ENCODE measurements around the gene PAM. TPM values are rescaled to one million over a fixed set of nuclear protein-coding genes. Genes with fewer than 3 reads are reported as not detected.

PAM gene
- total RNA-seq, 4 donors from 2014 or later: 102 to 210 (median 172) TPM

DNA sequence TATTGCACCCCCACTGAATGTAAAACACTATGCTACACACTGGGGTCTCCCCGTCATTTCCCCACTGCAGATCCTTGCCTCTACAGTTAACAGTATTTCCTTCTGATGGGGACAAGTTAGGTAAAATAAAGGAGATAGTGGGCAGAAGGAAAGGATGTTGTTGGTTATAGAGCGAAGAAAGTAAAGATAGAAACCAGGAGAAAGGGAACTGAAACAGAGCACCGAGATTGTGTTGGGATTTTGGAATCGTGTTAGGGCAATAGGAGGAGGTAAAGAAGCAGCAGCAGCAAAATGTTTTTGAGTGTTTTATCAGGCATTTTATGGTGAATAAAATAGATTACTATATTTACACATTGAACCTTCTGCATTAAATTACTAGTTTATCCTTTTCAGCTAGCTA, 60.0 kb downstream of the PAM start:
- no peak for TF ChIP-seq POLR2A (IDR thresholded peaks at IDR 0.05)
- TF ChIP-seq, protein P1, sequence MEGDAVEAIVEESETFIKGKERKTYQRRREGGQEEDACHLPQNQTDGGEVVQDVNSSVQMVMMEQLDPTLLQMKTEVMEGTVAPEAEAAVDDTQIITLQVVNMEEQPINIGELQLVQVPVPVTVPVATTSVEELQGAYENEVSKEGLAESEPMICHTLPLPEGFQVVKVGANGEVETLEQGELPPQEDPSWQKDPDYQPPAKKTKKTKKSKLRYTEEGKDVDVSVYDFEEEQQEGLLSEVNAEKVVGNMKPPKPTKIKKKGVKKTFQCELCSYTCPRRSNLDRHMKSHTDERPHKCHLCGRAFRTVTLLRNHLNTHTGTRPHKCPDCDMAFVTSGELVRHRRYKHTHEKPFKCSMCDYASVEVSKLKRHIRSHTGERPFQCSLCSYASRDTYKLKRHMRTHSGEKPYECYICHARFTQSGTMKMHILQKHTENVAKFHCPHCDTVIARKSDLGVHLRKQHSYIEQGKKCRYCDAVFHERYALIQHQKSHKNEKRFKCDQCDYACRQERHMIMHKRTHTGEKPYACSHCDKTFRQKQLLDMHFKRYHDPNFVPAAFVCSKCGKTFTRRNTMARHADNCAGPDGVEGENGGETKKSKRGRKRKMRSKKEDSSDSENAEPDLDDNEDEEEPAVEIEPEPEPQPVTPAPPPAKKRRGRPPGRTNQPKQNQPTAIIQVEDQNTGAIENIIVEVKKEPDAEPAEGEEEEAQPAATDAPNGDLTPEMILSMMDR (IDR thresholded peaks at IDR 0.05 in 4 of 5, conservative IDR thresholded peaks at IDR 0.05 in 1 of 5): no peak
- H3K9me3 ChIP-seq: no peaks in the 10 kb centered on the region
- H3K4me3 ChIP-seq: no peak overlapping the region
- no peaks in the 10 kb centered on the region for H3K36me3 ChIP-seq
- intact Hi-C loops (cut with DNase I; ENCODE audit: low total_unique reads): no loop called here
- H3K4me1 ChIP-seq: peaks cover 65 to 70% of the 10 kb centered on the region in 2 donors
- DNase-seq (no peak), ATAC-seq (no peak)
- H3K27ac ChIP-seq: peak overlapping the region in 1 of 4 donors; percentile 43
- in situ Hi-C loops (cut with MboI; ENCODE audit: low sequenced_read_pairs in 4 of 4): no loop called here
- no peaks in the 10 kb centered on the region for H3K27me3 ChIP-seq

DNA sequence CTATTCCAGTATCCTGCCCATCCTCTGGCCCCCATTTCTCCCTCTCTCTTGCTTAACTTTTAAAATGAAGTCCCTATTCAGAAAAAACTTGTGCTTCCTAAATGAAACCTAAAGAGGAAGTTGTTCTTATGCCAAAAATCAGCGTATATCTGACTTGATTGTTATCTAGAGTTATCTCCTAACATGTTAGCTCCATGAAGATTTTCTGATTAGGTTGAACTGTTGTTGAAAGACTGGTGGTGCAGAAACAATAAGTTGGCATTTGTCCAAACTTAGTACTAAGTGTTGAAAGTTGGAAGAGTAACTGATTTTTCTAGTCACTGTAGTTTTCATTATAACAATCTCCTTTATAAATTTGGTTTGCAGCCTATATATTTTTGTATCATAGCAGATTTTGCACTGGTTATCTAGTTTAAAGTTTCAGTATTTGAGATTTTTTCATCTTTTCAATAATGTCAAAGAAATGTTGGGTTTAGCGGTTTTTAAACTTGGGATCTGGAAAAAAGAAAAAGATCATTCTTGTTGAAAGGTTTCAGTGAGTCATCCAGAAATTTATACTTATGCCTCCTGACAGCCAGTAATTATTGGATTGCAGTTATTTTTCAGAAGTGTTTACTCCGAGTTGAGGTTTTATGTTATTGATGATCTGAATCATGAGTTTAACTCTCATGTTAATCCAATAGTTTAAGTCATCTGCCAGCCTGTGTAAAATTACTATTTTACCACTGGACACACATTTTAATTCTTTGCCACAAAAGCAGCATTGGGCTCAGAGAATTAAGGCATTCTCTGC, 60.6 kb downstream of the PAM start:
- TF ChIP-seq, protein P1 (IDR thresholded peaks at IDR 0.05 in 4 of 5, conservative IDR thresholded peaks at IDR 0.05 in 1 of 5): no peak
- TF ChIP-seq POLR2A (IDR thresholded peaks at IDR 0.05): no peak
- peaks cover 65 to 71% of the 10 kb centered on the region in 2 donors for H3K4me1 ChIP-seq
- H3K4me3 ChIP-seq: no peak overlapping the region
- ATAC-seq (no peak), DNase-seq (no peak)
- no peaks in the 10 kb centered on the region for H3K36me3 ChIP-seq
- no peaks in the 10 kb centered on the region for H3K27me3 ChIP-seq
- H3K9me3 ChIP-seq: no peaks in the 10 kb centered on the region
- H3K27ac ChIP-seq: no peak overlapping the region
- in situ Hi-C loops (cut with MboI; ENCODE audit: low sequenced_read_pairs in 4 of 4): no loop called here
- intact Hi-C loops (cut with DNase I; ENCODE audit: low total_unique reads): no loop called here

- H3K36me3 ChIP-seq: no peaks in the 10 kb centered on the region
- H3K4me3 ChIP-seq: peak overlapping the region in 1 of 4 donors; percentile 7
- no peaks in the 10 kb centered on the region for H3K27me3 ChIP-seq
- no peak for TF ChIP-seq POLR2A (IDR thresholded peaks at IDR 0.05)
- TF ChIP-seq, protein P1 (IDR thresholded peaks at IDR 0.05 in 4 of 5, conservative IDR thresholded peaks at IDR 0.05 in 1 of 5): no peak
- H3K4me1 ChIP-seq: peaks cover 51 to 58% of the 10 kb centered on the region in 2 donors
- H3K9me3 ChIP-seq: no peaks in the 10 kb centered on the region
- in situ Hi-C loops (cut with MboI; ENCODE audit: low sequenced_read_pairs in 4 of 4): no loop called here
- peak overlapping the region; percentile 48 to 64 (median 50) for H3K27ac ChIP-seq
- intact Hi-C loops (cut with DNase I; ENCODE audit: low total_unique reads): loop anchor here (2.0 kb wide), 1 partner anchor 20 kb away; no protein-coding TSS in a partner anchor
- peak; percentile 80 to 87 for ATAC-seq
- no peak for DNase-seq
Measured at GRCh38 chr5:102818345-102818744, 63.2 kb downstream of the PAM start.

GRCh38 chr5:102818934-102819333, 63.8 kb downstream of the PAM start:
- H3K4me3 ChIP-seq: peak overlapping the region in 2 of 4 donors; percentile 3 to 7
- H3K9me3 ChIP-seq: no peaks in the 10 kb centered on the region
- no peak for DNase-seq
- peak overlapping the region; percentile 48 to 64 (median 50) for H3K27ac ChIP-seq
- no peaks in the 10 kb centered on the region for H3K36me3 ChIP-seq
- no peak for TF ChIP-seq POLR2A (IDR thresholded peaks at IDR 0.05)
- TF ChIP-seq, protein P1 (IDR thresholded peaks at IDR 0.05 in 4 of 5, conservative IDR thresholded peaks at IDR 0.05 in 1 of 5): no peak
- in situ Hi-C loops (cut with MboI; ENCODE audit: low sequenced_read_pairs in 4 of 4): no loop called here
- H3K4me1 ChIP-seq: peaks cover 50 to 58% of the 10 kb centered on the region in 2 donors
- ATAC-seq: no peak
- H3K27me3 ChIP-seq: no peaks in the 10 kb centered on the region
- intact Hi-C loops (cut with DNase I; ENCODE audit: low total_unique reads): loop anchor here (2.0 kb wide), 1 partner anchor 20 kb away; no protein-coding TSS in a partner anchor
